Ishikawa (cell line): Measurements from ENCODE around the gene SYCE3.

ENCODE experiments used
- CEBPB ChIP-seq: IDR thresholded peaks from 2 replicates; pipeline ENCODE4 v1.6.1; 2012
- CREB1 ChIP-seq: IDR thresholded peaks from 2 replicates; pipeline ENCODE4 v1.6.1; 2012; ENCODE audit warnings: low read depth
- EGR1 ChIP-seq: IDR thresholded peaks from 2 replicates; pipeline ENCODE4 v1.6.1; 2012
- EP300 ChIP-seq: IDR thresholded peaks from 2 replicates; pipeline ENCODE4 v1.6.1; 2012; ENCODE audit warnings: borderline replicate concordance
- FOXM1 ChIP-seq: IDR thresholded peaks from 2 replicates; pipeline ENCODE4 v1.6.1; 2012; ENCODE audit warnings: low read depth, borderline replicate concordance
- NFIC ChIP-seq: IDR thresholded peaks from 2 replicates; pipeline ENCODE4 v1.6.1; 2012
- RAD21 ChIP-seq: IDR thresholded peaks from 2 replicates; pipeline ENCODE4 v1.6.1; 2012; ENCODE audit warnings: low read depth
- TAF1 ChIP-seq: IDR thresholded peaks from 2 replicates; pipeline ENCODE4 v1.6.1; 2012; ENCODE audit warnings: low read depth, mild to moderate bottlenecking
- TCF12 ChIP-seq: IDR thresholded peaks from 2 replicates; pipeline ENCODE4 v1.6.1; 2012; ENCODE audit warnings: low read depth
- TEAD4 ChIP-seq: IDR thresholded peaks from 2 replicates; pipeline ENCODE4 v1.6.1; 2012
- YY1 ChIP-seq: IDR thresholded peaks from 2 replicates; pipeline ENCODE4 v1.6.1; 2012; ENCODE audit warnings: low read depth
- ZBTB7A ChIP-seq: IDR thresholded peaks from 2 replicates; pipeline ENCODE4 v1.6.1; 2012; ENCODE audit warnings: low read depth
- TF ChIP-seq, protein P1 (sequence below): IDR thresholded peaks from 2 replicates; pipeline ENCODE4 v1.6.1; 2012
- TF ChIP-seq, protein P2 (sequence below): IDR thresholded peaks from 2 replicates; pipeline ENCODE4 v1.6.1; 2012; ENCODE audit warnings: low read depth, mild to moderate bottlenecking
- TF ChIP-seq, protein P3 (sequence below): IDR thresholded peaks from 2 replicates; pipeline ENCODE4 v1.6.1; 2012

The SYCE3 gene

DNA sequence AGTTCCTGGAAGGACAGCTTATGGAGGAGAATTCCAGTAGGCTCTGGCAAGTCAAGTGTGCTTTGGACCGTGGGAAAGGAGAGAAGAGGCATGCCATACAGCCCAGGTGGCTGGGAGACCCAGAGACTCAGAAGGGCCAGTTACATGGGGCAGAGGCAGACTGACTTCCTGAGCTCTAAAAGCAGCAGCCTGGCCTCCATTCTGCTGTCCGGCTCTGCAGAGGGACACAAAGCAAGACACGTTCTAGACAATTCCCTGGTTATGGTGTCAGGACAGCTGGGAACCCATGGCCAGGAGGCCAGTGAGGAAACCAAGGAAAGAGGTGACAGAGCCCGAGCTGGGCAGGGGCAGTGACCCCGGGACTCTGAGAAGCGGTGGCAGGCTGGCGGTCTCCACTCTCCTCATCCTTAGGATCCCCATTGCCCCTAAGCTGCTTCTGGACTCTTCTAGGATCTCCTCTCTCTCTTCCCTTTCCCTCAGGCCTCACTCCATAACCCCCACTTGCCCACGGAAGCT, 12.8 kb upstream of the SYCE3 start:
- no peak for TF ChIP-seq TAF1
- TF ChIP-seq CREB1: no peak
- no peak for TF ChIP-seq CEBPB
- no peak for TF ChIP-seq RAD21
- no peak for TF ChIP-seq TCF12
- TF ChIP-seq EP300: no peak
- TF ChIP-seq YY1: no peak
- TF ChIP-seq, protein P1, sequence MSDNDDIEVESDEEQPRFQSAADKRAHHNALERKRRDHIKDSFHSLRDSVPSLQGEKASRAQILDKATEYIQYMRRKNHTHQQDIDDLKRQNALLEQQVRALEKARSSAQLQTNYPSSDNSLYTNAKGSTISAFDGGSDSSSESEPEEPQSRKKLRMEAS: no peak
- TF ChIP-seq, protein P2, sequence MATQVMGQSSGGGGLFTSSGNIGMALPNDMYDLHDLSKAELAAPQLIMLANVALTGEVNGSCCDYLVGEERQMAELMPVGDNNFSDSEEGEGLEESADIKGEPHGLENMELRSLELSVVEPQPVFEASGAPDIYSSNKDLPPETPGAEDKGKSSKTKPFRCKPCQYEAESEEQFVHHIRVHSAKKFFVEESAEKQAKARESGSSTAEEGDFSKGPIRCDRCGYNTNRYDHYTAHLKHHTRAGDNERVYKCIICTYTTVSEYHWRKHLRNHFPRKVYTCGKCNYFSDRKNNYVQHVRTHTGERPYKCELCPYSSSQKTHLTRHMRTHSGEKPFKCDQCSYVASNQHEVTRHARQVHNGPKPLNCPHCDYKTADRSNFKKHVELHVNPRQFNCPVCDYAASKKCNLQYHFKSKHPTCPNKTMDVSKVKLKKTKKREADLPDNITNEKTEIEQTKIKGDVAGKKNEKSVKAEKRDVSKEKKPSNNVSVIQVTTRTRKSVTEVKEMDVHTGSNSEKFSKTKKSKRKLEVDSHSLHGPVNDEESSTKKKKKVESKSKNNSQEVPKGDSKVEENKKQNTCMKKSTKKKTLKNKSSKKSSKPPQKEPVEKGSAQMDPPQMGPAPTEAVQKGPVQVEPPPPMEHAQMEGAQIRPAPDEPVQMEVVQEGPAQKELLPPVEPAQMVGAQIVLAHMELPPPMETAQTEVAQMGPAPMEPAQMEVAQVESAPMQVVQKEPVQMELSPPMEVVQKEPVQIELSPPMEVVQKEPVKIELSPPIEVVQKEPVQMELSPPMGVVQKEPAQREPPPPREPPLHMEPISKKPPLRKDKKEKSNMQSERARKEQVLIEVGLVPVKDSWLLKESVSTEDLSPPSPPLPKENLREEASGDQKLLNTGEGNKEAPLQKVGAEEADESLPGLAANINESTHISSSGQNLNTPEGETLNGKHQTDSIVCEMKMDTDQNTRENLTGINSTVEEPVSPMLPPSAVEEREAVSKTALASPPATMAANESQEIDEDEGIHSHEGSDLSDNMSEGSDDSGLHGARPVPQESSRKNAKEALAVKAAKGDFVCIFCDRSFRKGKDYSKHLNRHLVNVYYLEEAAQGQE: no peak
- TF ChIP-seq FOXM1: no peak
- no peak for TF ChIP-seq TEAD4
- TF ChIP-seq ZBTB7A: no peak
- TF ChIP-seq NFIC: no peak
- TF ChIP-seq EGR1: no peak
- TF ChIP-seq, protein P3, sequence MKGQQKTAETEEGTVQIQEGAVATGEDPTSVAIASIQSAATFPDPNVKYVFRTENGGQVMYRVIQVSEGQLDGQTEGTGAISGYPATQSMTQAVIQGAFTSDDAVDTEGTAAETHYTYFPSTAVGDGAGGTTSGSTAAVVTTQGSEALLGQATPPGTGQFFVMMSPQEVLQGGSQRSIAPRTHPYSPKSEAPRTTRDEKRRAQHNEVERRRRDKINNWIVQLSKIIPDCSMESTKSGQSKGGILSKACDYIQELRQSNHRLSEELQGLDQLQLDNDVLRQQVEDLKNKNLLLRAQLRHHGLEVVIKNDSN: no peak

DNA sequence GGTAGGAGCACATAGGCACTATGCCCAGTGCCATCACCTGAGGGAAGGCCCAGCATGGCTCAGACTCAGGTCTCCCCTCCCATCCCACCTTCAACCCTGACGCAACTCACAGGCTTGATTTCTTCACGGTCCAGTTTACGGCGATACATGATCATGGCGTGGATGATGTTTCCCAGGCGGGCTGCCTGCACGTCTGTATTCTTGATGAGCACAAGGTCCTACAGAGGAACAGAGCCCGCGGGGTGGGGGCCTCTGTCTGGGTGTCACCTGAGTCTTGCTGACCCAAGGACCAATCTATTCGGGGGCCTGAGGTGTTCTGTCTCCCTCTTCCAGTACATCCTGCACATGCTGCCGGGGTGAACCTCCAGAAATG, 11.7 kb upstream of the SYCE3 start:
- TF ChIP-seq FOXM1 (no peak), TEAD4 (no peak), EP300 (no peak), YY1 (no peak), CEBPB (no peak), CREB1 (no peak), ZBTB7A (no peak), TCF12 (no peak), RAD21 (no peak), TAF1 (no peak), NFIC (no peak), EGR1 (no peak)
- TF ChIP-seq, protein P3: no peak
- TF ChIP-seq, protein P1: no peak
- TF ChIP-seq, protein P2: no peak

GRCh38 chr22:50573491-50574382, 11.0 kb upstream of the SYCE3 start:
- no peak for TF ChIP-seq ZBTB7A
- TF ChIP-seq, protein P2: no peak
- no peak for TF ChIP-seq TCF12
- no peak for TF ChIP-seq TEAD4
- TF ChIP-seq CEBPB: no peak
- no peak for TF ChIP-seq FOXM1
- TF ChIP-seq, protein P1: no peak
- no peak for TF ChIP-seq RAD21

- TF ChIP-seq, protein P1: no peak
- no peak for TF ChIP-seq RAD21
- no peak for TF ChIP-seq YY1
- TF ChIP-seq, protein P3: no peak
- TF ChIP-seq FOXM1: no peak
- TF ChIP-seq EP300: no peak
- no peak for TF ChIP-seq ZBTB7A
- no peak for TF ChIP-seq TAF1
- no peak for TF ChIP-seq CEBPB
- no peak for TF ChIP-seq TEAD4
- no peak for TF ChIP-seq EGR1
- no peak for TF ChIP-seq NFIC
- TF ChIP-seq, protein P2: no peak
- TF ChIP-seq TCF12: no peak
These were observed 10.2 kb upstream of the SYCE3 start for GRCh38 chr22:50572965-50573364.
